Amniotic epithelial cell (primary cell): ENCODE data around the gene PRKAR1B.
"Not testable (repeated sequence)": the region's sequence is repeated elsewhere in the genome, so short reads cannot be mapped to it uniquely, and the experiment has no call there.

Experiments used
- DNase-seq: peaks from one replicate; pipeline ENCODE4 v3.0.0-alpha.2; 2010; ENCODE audit warnings: low read depth

The PRKAR1B gene

GRCh38 chr7:756928-757560 is 30.0 kb upstream of the PRKAR1B start:
- DNase-seq, result no peak

- DNase-seq, result no peak
Observed at GRCh38 chr7:756231-756927, 29.3 kb upstream of the PRKAR1B start.

- DNase-seq, result no peak
Observed at GRCh38 chr7:755413-755805, 28.3 kb upstream of the PRKAR1B start.

GRCh38 chr7:754531-755412 is 27.7 kb upstream of the PRKAR1B start:
- DNase-seq, result no peak

GRCh38 chr7:753190-753589 is 26.1 kb upstream of the PRKAR1B start:
- DNase-seq, result no peak

GRCh38 chr7:752256-752655 is 25.2 kb upstream of the PRKAR1B start:
- DNase-seq, result not testable (repeated sequence)

- no peak for DNase-seq
Observed at GRCh38 chr7:751826-752225, 24.7 kb upstream of the PRKAR1B start.

GRCh38 chr7:750111-750905 is 23.2 kb upstream of the PRKAR1B start:
- DNase-seq, result no peak

- no peak for DNase-seq
Observed at GRCh38 chr7:749140-749551, 22.1 kb upstream of the PRKAR1B start.

- no peak for DNase-seq
Observed at GRCh38 chr7:748446-748845, 21.4 kb upstream of the PRKAR1B start.

- no peak for DNase-seq
Observed at GRCh38 chr7:747186-747585, 20.1 kb upstream of the PRKAR1B start.

GRCh38 chr7:746155-747061 is 19.3 kb upstream of the PRKAR1B start:
- DNase-seq, result no peak

- no peak for DNase-seq
Observed at GRCh38 chr7:745431-746154, 18.5 kb upstream of the PRKAR1B start.

GRCh38 chr7:744854-745430 is 17.9 kb upstream of the PRKAR1B start:
- DNase-seq, result no peak

- not testable (repeated sequence) for DNase-seq
Observed at GRCh38 chr7:744128-744520, 17.0 kb upstream of the PRKAR1B start.

GRCh38 chr7:743341-744127 is 16.5 kb upstream of the PRKAR1B start:
- peak; percentile 37 for DNase-seq

GRCh38 chr7:742791-743190 is 15.7 kb upstream of the PRKAR1B start:
- no peak for DNase-seq

- no peak for DNase-seq
Observed at GRCh38 chr7:741850-742249, 14.8 kb upstream of the PRKAR1B start.

- no peak for DNase-seq
Observed at GRCh38 chr7:741191-741671, 14.2 kb upstream of the PRKAR1B start.
